ENCODE data around the gene KRT1. TPM values are rescaled to one million over a fixed set of nuclear protein-coding genes. Genes with fewer than 3 reads are reported as not detected.

Gene KRT1
- total RNA-seq, 1 donor from 2014 or later: not detected

GRCh38 chr12:52688481-52688880 lies 8.3 kb upstream of the KRT1 start:
- no peak for DNase-seq (ENCODE audit: low spot score)
- Mint-ChIP-seq H3K36me3 (ENCODE audit: low read depth) (no peaks in the 10 kb centered on the region), H3K27ac (ENCODE audit: unreplicated experiment) (no peak overlapping the region), H3K4me3 (ENCODE audit: unreplicated experiment) (no peak overlapping the region), H3K9me3 (ENCODE audit: low read depth) (no peaks in the 10 kb centered on the region), H3K4me1 (ENCODE audit: low read depth) (peaks cover 9% of the 10 kb centered on the region), H3K27me3 (ENCODE audit: low read depth) (peaks cover 82% of the 10 kb centered on the region)
- TF ChIP-seq CTCF (IDR thresholded peaks at IDR 0.05): no peak

- Mint-ChIP-seq H3K27ac (ENCODE audit: unreplicated experiment) (no peak overlapping the region), H3K4me1 (ENCODE audit: low read depth) (peaks cover 9% of the 10 kb centered on the region), H3K36me3 (ENCODE audit: low read depth) (no peaks in the 10 kb centered on the region), H3K4me3 (ENCODE audit: unreplicated experiment) (no peak overlapping the region), H3K9me3 (ENCODE audit: low read depth) (no peaks in the 10 kb centered on the region), H3K27me3 (ENCODE audit: low read depth) (peaks cover 79% of the 10 kb centered on the region)
- TF ChIP-seq CTCF (IDR thresholded peaks at IDR 0.05): no peak
- DNase-seq (ENCODE audit: low spot score): no peak
Observed at GRCh38 chr12:52687497-52688385, 7.5 kb upstream of the KRT1 start.

- Mint-ChIP-seq H3K4me1 (ENCODE audit: low read depth) (peaks cover 9% of the 10 kb centered on the region), H3K9me3 (ENCODE audit: low read depth) (no peaks in the 10 kb centered on the region), H3K27me3 (ENCODE audit: low read depth) (peaks cover 79% of the 10 kb centered on the region), H3K27ac (ENCODE audit: unreplicated experiment) (no peak overlapping the region), H3K36me3 (ENCODE audit: low read depth) (no peaks in the 10 kb centered on the region), H3K4me3 (ENCODE audit: unreplicated experiment) (no peak overlapping the region)
- DNase-seq (ENCODE audit: low spot score): no peak
- TF ChIP-seq CTCF (IDR thresholded peaks at IDR 0.05): no peak
Observed at GRCh38 chr12:52686756-52687487, 6.7 kb upstream of the KRT1 start.

- Mint-ChIP-seq H3K4me1 (ENCODE audit: low read depth) (peaks cover 5% of the 10 kb centered on the region), H3K4me3 (ENCODE audit: unreplicated experiment) (no peak overlapping the region), H3K36me3 (ENCODE audit: low read depth) (no peaks in the 10 kb centered on the region), H3K27ac (ENCODE audit: unreplicated experiment) (no peak overlapping the region), H3K27me3 (ENCODE audit: low read depth) (peaks cover 80% of the 10 kb centered on the region), H3K9me3 (ENCODE audit: low read depth) (no peaks in the 10 kb centered on the region)
- no peak for DNase-seq (ENCODE audit: low spot score)
- no peak for TF ChIP-seq CTCF (IDR thresholded peaks at IDR 0.05)
Observed at GRCh38 chr12:52686063-52686462, 5.9 kb upstream of the KRT1 start.

GRCh38 chr12:52685406-52685890 lies 5.2 kb upstream of the KRT1 start:
- Mint-ChIP-seq H3K4me1 (ENCODE audit: low read depth) (no peaks in the 10 kb centered on the region), H3K4me3 (ENCODE audit: unreplicated experiment) (no peak overlapping the region), H3K36me3 (ENCODE audit: low read depth) (no peaks in the 10 kb centered on the region)

More at GRCh38 chr12:52685406-52685890, 5.2 kb upstream of the KRT1 start:
- no peak for TF ChIP-seq CTCF (IDR thresholded peaks at IDR 0.05)
- Mint-ChIP-seq H3K27me3 (ENCODE audit: low read depth) (peaks cover 79% of the 10 kb centered on the region), H3K9me3 (ENCODE audit: low read depth) (no peaks in the 10 kb centered on the region), H3K27ac (ENCODE audit: unreplicated experiment) (no peak overlapping the region)
- DNase-seq (ENCODE audit: low spot score): no peak

All from chondrocyte (in vitro differentiated cells).